HepG2 (cell line): ENCODE measurements around the gene DUS1L. TPM values are rescaled to one million over a fixed set of nuclear protein-coding genes. Genes with fewer than 3 reads are reported as not detected.

ENCODE experiments used
- CCAR2 ChIP-seq: fragments of 200-400 bp; formaldehyde crosslinking; optimal IDR thresholded peaks from 2 replicates; pipeline ENCODE3; 2018; ENCODE audit warnings: low read depth, mild to moderate bottlenecking, low read length, moderate library complexity
- MYC ChIP-seq: sonication (generic); formaldehyde crosslinking; IDR thresholded peaks from 2 replicates; pipeline ENCODE4 v1.9.0; 2021; ENCODE audit warnings: missing genetic modification reagents, borderline replicate concordance
- NAIF1 ChIP-seq: sonication (generic); formaldehyde crosslinking; IDR thresholded peaks from 2 replicates; pipeline ENCODE4 v1.5.0; 2020; ENCODE audit warnings: mild to moderate bottlenecking, missing genetic modification reagents, borderline replicate concordance
- PPARG ChIP-seq: conservative IDR thresholded peaks from 2 replicates; pipeline ENCODE4 v1.6.1; 2016; ENCODE audit warnings: missing biosample characterization, missing genetic modification reagents
- TBX3 ChIP-seq: fragments of 450-650 bp; IDR thresholded peaks from 2 replicates; pipeline ENCODE4 v1.6.1; 2017; ENCODE audit warnings: antibody characterized with exemption, mild to moderate bottlenecking, inconsistent platforms, borderline replicate concordance
- ZFP1 ChIP-seq: IDR thresholded peaks from 2 replicates; pipeline ENCODE4 v1.6.1; 2016
- ZMYM4 ChIP-seq: sonication (generic); formaldehyde crosslinking; IDR thresholded peaks from 2 replicates; pipeline ENCODE4 v1.8.1; 2023; ENCODE audit warnings: mild to moderate bottlenecking, missing genetic modification reagents
- ZNF335 ChIP-seq: sonication (generic); formaldehyde crosslinking; IDR thresholded peaks from 2 replicates; pipeline ENCODE4 v1.4.0; 2020; ENCODE audit warnings: missing genetic modification reagents
- ZNF547 ChIP-seq: sonication (generic); formaldehyde crosslinking; IDR thresholded peaks from 2 replicates; pipeline ENCODE4 v1.5.1; 2020; ENCODE audit warnings: mild to moderate bottlenecking, missing genetic modification reagents
- ZNF550 ChIP-seq: sonication (generic); formaldehyde crosslinking; IDR thresholded peaks from 2 replicates; pipeline ENCODE4 v1.4.0; 2020; ENCODE audit warnings: mild to moderate bottlenecking, missing genetic modification reagents, borderline replicate concordance
- ZNF772 ChIP-seq: sonication (generic); formaldehyde crosslinking; IDR thresholded peaks from 2 replicates; pipeline ENCODE4 v1.5.0; 2020; ENCODE audit warnings: mild to moderate bottlenecking, missing genetic modification reagents
- polyA plus RNA-seq, 8 experiments: library from polyadenylated mRNA; depleted of rRNA in 3 of 8; stranded (reverse) in 7 of 8; unstranded in 1 of 8; fragments of >200 nt; fragmentation: Illumina TruSeq in 4 of 8; extraction: Trizol in 4 of 8; gene quantifications; 2 replicates each; pipeline versions ENCODE4 v1.2.1 to v1.2.3, GENCODE V29; 2011 to 2016; ENCODE audit warnings: low read depth in 4 of 8, missing spikeins in 1 of 8, mixed read lengths in 1 of 8; ENCODE audit not compliant: insufficient read depth in 1 of 8
- total RNA-seq, 5 experiments: library from RNA; depleted of rRNA; stranded (reverse); fragments of >200 nt; fragmentation: Illumina TruSeq; extraction: Trizol; gene quantifications; 2 replicates each; pipeline ENCODE4 v1.2.3, GENCODE V29; 2016; ENCODE audit warnings: low read depth in 1 of 5
- TF ChIP-seq, protein P1 (sequence below): sonication (generic); formaldehyde crosslinking; IDR thresholded peaks from 2 replicates; pipeline ENCODE4 v1.5.0; 2020; ENCODE audit warnings: missing genetic modification reagents
- TF ChIP-seq, protein P2 (sequence below): sonication (generic); formaldehyde crosslinking; IDR thresholded peaks from 2 replicates; pipeline ENCODE4 v1.9.0; 2021; ENCODE audit warnings: missing genetic modification reagents, borderline replicate concordance
- TF ChIP-seq, protein P3 (sequence below): sonication (generic); formaldehyde crosslinking; IDR thresholded peaks from 2 replicates; pipeline ENCODE4 v1.8.0; 2022; ENCODE audit warnings: mild to moderate bottlenecking, missing genetic modification reagents, borderline replicate concordance
- TF ChIP-seq, protein P4 (sequence below): IDR thresholded peaks from 2 replicates; pipeline ENCODE4 v1.6.1; 2012; ENCODE audit warnings: low read length, improper control_type of control experiment
- TF ChIP-seq, protein P5 (sequence below): sonication (generic); formaldehyde crosslinking; IDR thresholded peaks from 2 replicates; pipeline ENCODE4 v1.9.0; 2022; ENCODE audit warnings: low read depth, missing genetic modification reagents

The DUS1L gene
- total and polyA plus RNA-seq, 2 of the 13 experiments (the other 11 are each of a cell fraction or from before 2014, with no cell fraction given) = 81.0 to 109 TPM

DNA sequence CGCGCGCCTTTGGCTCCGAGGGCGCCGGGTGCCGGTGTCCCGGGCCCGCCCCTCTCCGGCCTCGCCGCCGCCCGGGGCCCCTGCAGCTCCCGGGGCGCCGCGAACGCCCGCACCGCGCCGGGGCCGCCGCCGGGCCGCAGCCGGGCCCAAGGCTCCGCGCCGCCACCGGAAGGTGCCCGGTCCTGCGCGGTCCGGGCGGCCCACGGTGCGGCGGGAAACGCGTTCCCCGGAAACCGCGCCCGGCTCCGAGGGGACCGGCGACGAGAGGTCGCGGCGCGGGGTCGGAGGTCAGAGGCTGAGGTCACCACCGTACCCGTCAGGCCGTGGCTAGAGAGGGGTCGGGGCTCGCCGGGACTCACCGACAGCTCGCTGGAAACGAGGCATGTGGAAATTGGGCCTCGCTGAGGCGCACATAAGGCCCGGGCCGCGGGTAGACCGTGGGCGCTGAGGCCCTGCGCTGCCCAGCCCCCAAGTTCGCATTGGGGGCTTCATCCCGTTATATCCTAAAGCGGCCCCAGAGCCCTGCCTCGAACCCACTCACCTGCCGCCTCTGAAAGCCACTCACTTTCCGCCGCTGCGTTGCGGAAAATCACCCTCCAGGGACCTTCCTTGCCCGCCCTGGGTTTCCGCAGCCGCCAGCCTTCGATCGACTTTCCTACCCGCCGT, at the start of gene DUS1L (continued):
- TF ChIP-seq CCAR2 (peak; percentile 73), MYC (CRISPR knock-in tag) (peak; percentile 89), TBX3 (no peak), ZNF550 (peak; percentile 55; the same call in 1 of the 2 replicates), ZFP1 (CRISPR knock-in tag) (peak; percentile 36; the same call in 1 of the 2 replicates), ZNF772 (CRISPR knock-in tag) (peak; percentile 82; the same call in 1 of the 2 replicates), ZNF547 (CRISPR knock-in tag) (peak; percentile 92), ZMYM4 (CRISPR knock-in tag) (peak; percentile 92), ZNF335 (CRISPR knock-in tag) (0 out of 2 replicates have a peak, but pooled peaks have one; percentile 35), PPARG (peak; percentile 78), NAIF1 (CRISPR knock-in tag) (peak; percentile 52; the same call in 1 of the 2 replicates)
- TF ChIP-seq, protein P1, sequence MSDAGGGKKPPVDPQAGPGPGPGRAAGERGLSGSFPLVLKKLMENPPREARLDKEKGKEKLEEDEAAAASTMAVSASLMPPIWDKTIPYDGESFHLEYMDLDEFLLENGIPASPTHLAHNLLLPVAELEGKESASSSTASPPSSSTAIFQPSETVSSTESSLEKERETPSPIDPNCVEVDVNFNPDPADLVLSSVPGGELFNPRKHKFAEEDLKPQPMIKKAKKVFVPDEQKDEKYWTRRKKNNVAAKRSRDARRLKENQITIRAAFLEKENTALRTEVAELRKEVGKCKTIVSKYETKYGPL (CRISPR knock-in tag) = no peak
- TF ChIP-seq, protein P2, sequence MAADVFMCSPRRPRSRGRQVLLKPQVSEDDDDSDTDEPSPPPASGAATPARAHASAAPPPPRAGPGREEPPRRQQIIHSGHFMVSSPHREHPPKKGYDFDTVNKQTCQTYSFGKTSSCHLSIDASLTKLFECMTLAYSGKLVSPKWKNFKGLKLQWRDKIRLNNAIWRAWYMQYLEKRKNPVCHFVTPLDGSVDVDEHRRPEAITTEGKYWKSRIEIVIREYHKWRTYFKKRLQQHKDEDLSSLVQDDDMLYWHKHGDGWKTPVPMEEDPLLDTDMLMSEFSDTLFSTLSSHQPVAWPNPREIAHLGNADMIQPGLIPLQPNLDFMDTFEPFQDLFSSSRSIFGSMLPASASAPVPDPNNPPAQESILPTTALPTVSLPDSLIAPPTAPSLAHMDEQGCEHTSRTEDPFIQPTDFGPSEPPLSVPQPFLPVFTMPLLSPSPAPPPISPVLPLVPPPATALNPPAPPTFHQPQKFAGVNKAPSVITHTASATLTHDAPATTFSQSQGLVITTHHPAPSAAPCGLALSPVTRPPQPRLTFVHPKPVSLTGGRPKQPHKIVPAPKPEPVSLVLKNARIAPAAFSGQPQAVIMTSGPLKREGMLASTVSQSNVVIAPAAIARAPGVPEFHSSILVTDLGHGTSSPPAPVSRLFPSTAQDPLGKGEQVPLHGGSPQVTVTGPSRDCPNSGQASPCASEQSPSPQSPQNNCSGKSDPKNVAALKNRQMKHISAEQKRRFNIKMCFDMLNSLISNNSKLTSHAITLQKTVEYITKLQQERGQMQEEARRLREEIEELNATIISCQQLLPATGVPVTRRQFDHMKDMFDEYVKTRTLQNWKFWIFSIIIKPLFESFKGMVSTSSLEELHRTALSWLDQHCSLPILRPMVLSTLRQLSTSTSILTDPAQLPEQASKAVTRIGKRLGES = no peak
- TF ChIP-seq, protein P3, sequence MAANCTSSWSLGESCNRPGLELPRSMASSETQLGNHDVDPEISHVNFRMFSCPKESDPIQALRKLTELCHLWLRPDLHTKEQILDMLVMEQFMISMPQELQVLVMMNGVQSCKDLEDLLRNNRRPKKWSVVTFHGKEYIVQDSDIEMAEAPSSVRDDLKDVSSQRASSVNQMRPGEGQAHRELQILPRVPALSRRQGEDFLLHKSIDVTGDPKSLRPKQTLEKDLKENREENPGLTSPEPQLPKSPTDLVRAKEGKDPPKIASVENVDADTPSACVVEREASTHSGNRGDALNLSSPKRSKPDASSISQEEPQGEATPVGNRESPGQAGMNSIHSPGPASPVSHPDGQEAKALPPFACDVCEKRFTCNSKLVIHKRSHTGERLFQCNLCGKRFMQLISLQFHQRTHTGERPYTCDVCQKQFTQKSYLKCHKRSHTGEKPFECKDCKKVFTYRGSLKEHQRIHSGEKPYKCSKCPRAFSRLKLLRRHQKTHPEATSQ = 0 out of 2 replicates have a peak, but pooled peaks have one; percentile 19
- TF ChIP-seq, protein P4, sequence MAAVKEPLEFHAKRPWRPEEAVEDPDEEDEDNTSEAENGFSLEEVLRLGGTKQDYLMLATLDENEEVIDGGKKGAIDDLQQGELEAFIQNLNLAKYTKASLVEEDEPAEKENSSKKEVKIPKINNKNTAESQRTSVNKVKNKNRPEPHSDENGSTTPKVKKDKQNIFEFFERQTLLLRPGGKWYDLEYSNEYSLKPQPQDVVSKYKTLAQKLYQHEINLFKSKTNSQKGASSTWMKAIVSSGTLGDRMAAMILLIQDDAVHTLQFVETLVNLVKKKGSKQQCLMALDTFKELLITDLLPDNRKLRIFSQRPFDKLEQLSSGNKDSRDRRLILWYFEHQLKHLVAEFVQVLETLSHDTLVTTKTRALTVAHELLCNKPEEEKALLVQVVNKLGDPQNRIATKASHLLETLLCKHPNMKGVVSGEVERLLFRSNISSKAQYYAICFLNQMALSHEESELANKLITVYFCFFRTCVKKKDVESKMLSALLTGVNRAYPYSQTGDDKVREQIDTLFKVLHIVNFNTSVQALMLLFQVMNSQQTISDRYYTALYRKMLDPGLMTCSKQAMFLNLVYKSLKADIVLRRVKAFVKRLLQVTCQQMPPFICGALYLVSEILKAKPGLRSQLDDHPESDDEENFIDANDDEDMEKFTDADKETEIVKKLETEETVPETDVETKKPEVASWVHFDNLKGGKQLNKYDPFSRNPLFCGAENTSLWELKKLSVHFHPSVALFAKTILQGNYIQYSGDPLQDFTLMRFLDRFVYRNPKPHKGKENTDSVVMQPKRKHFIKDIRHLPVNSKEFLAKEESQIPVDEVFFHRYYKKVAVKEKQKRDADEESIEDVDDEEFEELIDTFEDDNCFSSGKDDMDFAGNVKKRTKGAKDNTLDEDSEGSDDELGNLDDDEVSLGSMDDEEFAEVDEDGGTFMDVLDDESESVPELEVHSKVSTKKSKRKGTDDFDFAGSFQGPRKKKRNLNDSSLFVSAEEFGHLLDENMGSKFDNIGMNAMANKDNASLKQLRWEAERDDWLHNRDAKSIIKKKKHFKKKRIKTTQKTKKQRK = no peak
- TF ChIP-seq, protein P5, sequence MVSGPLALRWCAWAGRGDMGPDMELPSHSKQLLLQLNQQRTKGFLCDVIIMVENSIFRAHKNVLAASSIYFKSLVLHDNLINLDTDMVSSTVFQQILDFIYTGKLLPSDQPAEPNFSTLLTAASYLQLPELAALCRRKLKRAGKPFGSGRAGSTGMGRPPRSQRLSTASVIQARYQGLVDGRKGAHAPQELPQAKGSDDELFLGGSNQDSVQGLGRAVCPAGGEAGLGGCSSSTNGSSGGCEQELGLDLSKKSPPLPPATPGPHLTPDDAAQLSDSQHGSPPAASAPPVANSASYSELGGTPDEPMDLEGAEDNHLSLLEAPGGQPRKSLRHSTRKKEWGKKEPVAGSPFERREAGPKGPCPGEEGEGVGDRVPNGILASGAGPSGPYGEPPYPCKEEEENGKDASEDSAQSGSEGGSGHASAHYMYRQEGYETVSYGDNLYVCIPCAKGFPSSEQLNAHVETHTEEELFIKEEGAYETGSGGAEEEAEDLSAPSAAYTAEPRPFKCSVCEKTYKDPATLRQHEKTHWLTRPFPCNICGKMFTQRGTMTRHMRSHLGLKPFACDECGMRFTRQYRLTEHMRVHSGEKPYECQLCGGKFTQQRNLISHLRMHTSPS = peak; percentile 49; the same call in 1 of the 2 replicates
